PC-3 (cell line): ENCODE results near the gene DOCK10. TPM values are rescaled to one million over a fixed set of nuclear protein-coding genes. Genes with fewer than 3 reads are reported as not detected.

Experiments
- ATAC-seq: fragments of 200-7000 bp; cut with Tn5 transposase; 2 replicates; pipeline ENCODE4 v1.9.1; 2020; ENCODE audit warnings: mild to moderate bottlenecking, moderate library complexity
- BruUV-seq: library from RNA; stranded (reverse); fragments of 400-500 nt; replicated peaks from 2 replicates; lab custom pipeline; 2021; lab: Mats Ljungman, UMichigan
- CTCF ChIA-PET: fragments of 300-600 bp; sonication (Branson Sonifier 250); formaldehyde crosslinking; loops from one replicate; lab custom pipeline; 2022; ENCODE audit warnings: antibody characterized with exemption; lab: Charles Lee
- POLR2A ChIA-PET: fragments of 300-600 bp; sonication (Branson Sonifier 250); formaldehyde crosslinking; loops from one replicate; lab custom pipeline; 2022; ENCODE audit warnings: antibody characterized with exemption; ENCODE audit not compliant: unreplicated experiment; lab: Charles Lee
- DNase-seq: peaks from one replicate; pipeline ENCODE4 v3.0.0-alpha.2; 2015
- H2AFZ ChIP-seq: fragments of 300-600 bp; sonication (generic); 2 replicates; pipeline ENCODE4 v1.6.0; 2016; ENCODE audit warnings: antibody characterized with exemption, low read length
- H3F3A ChIP-seq: fragments of 300-600 bp; sonication (generic); one replicate; pipeline ENCODE4 v1.6.0; 2017; ENCODE audit warnings: antibody characterized with exemption, low read length, control low read depth, mild to moderate bottlenecking; ENCODE audit not compliant: unreplicated experiment
- H3K27ac ChIP-seq: fragments of 300-600 bp; sonication (generic); 2 replicates; pipeline ENCODE4 v1.5.1; 2016; ENCODE audit warnings: mild to moderate bottlenecking, low read length
- H3K27me3 ChIP-seq: fragments of 300-600 bp; sonication (generic); 2 replicates; pipeline ENCODE4 v1.6.1; 2016; ENCODE audit warnings: low read length, mixed read lengths
- H3K36me3 ChIP-seq: fragments of 300-600 bp; sonication (generic); 2 replicates; pipeline ENCODE4 v1.6.1; 2016; ENCODE audit warnings: low read depth, mixed run types, low read length, mixed read lengths
- H3K4me1 ChIP-seq: fragments of 300-600 bp; sonication (generic); 2 replicates; pipeline ENCODE4 v1.5.1; 2016; ENCODE audit warnings: low read length; ENCODE audit not compliant: insufficient read depth
- H3K4me2 ChIP-seq: fragments of 300-600 bp; sonication (generic); 2 replicates; pipeline ENCODE4 v1.6.0; 2016; ENCODE audit warnings: low read length
- H3K4me3 ChIP-seq: fragments of 300-600 bp; sonication (generic); 2 replicates; pipeline ENCODE4 v1.5.1; 2016; ENCODE audit warnings: mild to moderate bottlenecking, low read length, mixed read lengths
- H3K79me2 ChIP-seq: fragments of 300-600 bp; sonication (generic); 2 replicates; pipeline ENCODE4 v1.6.1; 2017; ENCODE audit warnings: low read length, mixed read lengths
- H3K9ac ChIP-seq: fragments of 300-600 bp; sonication (generic); 2 replicates; pipeline ENCODE4 v1.6.0; 2016; ENCODE audit warnings: mild to moderate bottlenecking, low read length
- H3K9me2 ChIP-seq: fragments of 300-600 bp; sonication (generic); replicated peaks from 2 replicates; pipeline ENCODE4 v1.6.1; 2016; ENCODE audit warnings: mixed run types, low read length, mixed read lengths
- H3K9me3 ChIP-seq: fragments of 300-600 bp; sonication (generic); 2 replicates; pipeline ENCODE4 v1.6.1; 2016; ENCODE audit warnings: low read length, mixed read lengths
- H4K20me1 ChIP-seq: fragments of 300-600 bp; sonication (generic); 2 replicates; pipeline ENCODE4 v1.6.1; 2016; ENCODE audit warnings: low read length, mixed read lengths
- EZH2 ChIP-seq: fragments of 300-600 bp; sonication (generic); IDR thresholded peaks from one replicate; pipeline ENCODE4 v1.6.1; 2017; ENCODE audit warnings: antibody characterized with exemption, mild to moderate bottlenecking, low read length; ENCODE audit not compliant: unreplicated experiment
- EZH2phosphoT487 ChIP-seq: fragments of 300-600 bp; sonication (generic); IDR thresholded peaks from 2 replicates; pipeline ENCODE4 v1.6.1; 2018; ENCODE audit warnings: mild to moderate bottlenecking, antibody characterized with exemption, low read length, borderline replicate concordance
- intact Hi-C: fragments of 100-400 bp; cut with micrococcal nuclease; formaldehyde crosslinking; loops from 2 replicates; pipeline ENCODE4 v1.9.0; 2023
- total RNA-seq: library from RNA; depleted of rRNA; stranded (reverse); fragments of >200 nt; gene quantifications from 2 replicates; pipeline ENCODE4 v1.2.3, GENCODE V29; 2014
- TF ChIP-seq, protein P1 (sequence below): fragments of 300-600 bp; sonication (generic); conservative IDR thresholded peaks from 2 replicates; pipeline ENCODE4 v1.5.1; 2017; ENCODE audit warnings: antibody characterized with exemption, low read depth, mild to moderate bottlenecking, low read length

The DOCK10 gene
- total RNA-seq, 1 experiment from 2014 or later, result 23.1 TPM

DNA sequence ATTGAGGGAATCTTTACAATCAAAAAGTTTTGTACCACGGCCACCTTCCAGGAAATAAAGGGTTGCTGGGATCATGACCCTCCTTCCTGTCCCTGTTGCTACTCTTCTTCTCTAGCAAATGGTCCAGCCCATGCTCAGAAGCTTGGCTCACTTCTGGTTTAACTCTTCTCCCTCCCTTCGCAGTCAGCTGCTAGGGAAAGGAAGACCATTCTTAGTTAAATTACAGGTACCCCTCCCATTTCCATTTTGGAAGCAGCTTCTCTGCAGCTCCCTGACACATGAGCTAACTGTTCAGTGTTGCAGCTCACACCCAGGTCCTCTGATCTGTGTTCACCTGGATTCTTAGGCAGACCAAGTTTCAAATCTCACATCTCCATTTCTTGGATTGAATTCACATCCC is 100.3 kb downstream of the DOCK10 start:
- POLR2A ChIA-PET, result no interaction called here
- Histone ChIP-seq H3K4me3 (no peak overlapping the region), H3K4me2 (no peak overlapping the region), H3K27me3 (no peaks in the 10 kb centered on the region), H4K20me1 (no peaks in the 10 kb centered on the region), H3K36me3 (no peaks in the 10 kb centered on the region), H3K27ac (no peak overlapping the region), H3F3A (no peaks in the 10 kb centered on the region), H3K79me2 (no peaks in the 10 kb centered on the region), H3K4me1 (peaks cover 4% of the 10 kb centered on the region), H3K9me3 (no peaks in the 10 kb centered on the region), H3K9me2 (no peaks in the 10 kb centered on the region), H3K9ac (no peak overlapping the region), H2AFZ (no peak overlapping the region)
- DNase-seq (no peak), ATAC-seq (no peak)
- BruUV-seq, result no TSS peak
- intact Hi-C loops, result no loop called here
- CTCF ChIA-PET, result no interaction called here
- TF ChIP-seq EZH2phosphoT487, result no peak
- TF ChIP-seq, protein P1, sequence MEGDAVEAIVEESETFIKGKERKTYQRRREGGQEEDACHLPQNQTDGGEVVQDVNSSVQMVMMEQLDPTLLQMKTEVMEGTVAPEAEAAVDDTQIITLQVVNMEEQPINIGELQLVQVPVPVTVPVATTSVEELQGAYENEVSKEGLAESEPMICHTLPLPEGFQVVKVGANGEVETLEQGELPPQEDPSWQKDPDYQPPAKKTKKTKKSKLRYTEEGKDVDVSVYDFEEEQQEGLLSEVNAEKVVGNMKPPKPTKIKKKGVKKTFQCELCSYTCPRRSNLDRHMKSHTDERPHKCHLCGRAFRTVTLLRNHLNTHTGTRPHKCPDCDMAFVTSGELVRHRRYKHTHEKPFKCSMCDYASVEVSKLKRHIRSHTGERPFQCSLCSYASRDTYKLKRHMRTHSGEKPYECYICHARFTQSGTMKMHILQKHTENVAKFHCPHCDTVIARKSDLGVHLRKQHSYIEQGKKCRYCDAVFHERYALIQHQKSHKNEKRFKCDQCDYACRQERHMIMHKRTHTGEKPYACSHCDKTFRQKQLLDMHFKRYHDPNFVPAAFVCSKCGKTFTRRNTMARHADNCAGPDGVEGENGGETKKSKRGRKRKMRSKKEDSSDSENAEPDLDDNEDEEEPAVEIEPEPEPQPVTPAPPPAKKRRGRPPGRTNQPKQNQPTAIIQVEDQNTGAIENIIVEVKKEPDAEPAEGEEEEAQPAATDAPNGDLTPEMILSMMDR, result no peak
- no peak for TF ChIP-seq EZH2

DNA sequence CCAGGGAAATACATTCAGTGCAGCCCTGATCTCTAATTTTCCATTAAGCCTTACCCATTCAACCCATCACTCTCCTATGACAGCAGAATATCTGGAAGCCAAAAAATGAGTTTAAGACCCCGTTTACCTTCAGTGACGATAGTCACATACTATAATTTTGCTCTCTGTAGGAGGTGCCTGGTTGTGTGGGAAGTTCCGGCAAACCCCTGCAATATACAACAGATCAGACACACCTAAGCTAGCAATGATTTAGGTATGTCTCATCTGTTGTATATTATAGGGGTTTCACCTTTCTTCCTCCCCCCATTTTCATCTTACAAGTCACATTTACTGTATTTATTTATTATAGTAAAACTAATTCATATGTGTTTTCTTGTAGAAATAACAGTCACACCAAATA is 101.7 kb downstream of the DOCK10 start:
- TF ChIP-seq EZH2phosphoT487, result no peak
- TF ChIP-seq, protein P1, result no peak
- no peak for TF ChIP-seq EZH2
- no TSS peak for BruUV-seq
- H3K4me3 ChIP-seq, result no peak overlapping the region
- H3K79me2 ChIP-seq, result no peaks in the 10 kb centered on the region
- H3F3A ChIP-seq, result no peaks in the 10 kb centered on the region
- no peaks in the 10 kb centered on the region for H3K36me3 ChIP-seq
- no peak for ATAC-seq
- no peak overlapping the region for H2AFZ ChIP-seq
- ChIA-PET CTCF (no interaction called here), POLR2A (no interaction called here)
- no peak overlapping the region for H3K9ac ChIP-seq
- no peak overlapping the region for H3K4me2 ChIP-seq
- DNase-seq, result no peak
- H3K9me2 ChIP-seq, result no peaks in the 10 kb centered on the region
- H3K9me3 ChIP-seq, result no peaks in the 10 kb centered on the region
- H3K27ac ChIP-seq, result no peak overlapping the region
- no peaks in the 10 kb centered on the region for H3K27me3 ChIP-seq
- no peaks in the 10 kb centered on the region for H4K20me1 ChIP-seq
- intact Hi-C loops, result no loop called here
- H3K4me1 ChIP-seq, result no peaks in the 10 kb centered on the region

DNA sequence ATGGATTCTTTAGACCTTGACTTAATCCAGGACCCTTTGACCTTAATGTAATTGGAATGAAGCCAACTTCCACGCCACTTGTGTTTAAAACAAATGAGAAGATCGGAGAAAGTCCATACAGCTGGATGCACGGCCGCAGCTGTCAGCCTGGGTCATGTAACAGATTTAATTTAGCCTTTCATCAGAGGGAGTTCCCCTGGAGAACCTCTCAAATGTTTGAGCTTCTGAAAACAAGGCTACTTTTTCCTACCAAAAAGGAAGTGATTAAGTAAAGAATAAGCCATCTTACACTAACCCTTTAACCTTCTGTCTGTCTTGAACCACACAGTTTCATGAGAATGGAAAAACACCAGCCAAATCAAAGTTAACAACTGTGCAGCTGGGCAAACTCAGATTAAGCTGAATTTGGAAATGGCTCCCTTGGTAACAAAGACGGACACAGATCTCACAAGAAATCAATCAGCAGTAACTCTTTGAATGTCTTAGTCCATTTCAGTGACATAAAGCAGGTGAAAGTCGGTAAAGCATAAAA is 103.6 kb downstream of the DOCK10 start:
- no peak overlapping the region for H3K9ac ChIP-seq
- CTCF ChIA-PET, result no interaction called here
- no peaks in the 10 kb centered on the region for H3K27me3 ChIP-seq
- no peaks in the 10 kb centered on the region for H3K36me3 ChIP-seq
- no TSS peak for BruUV-seq
- no peak for TF ChIP-seq EZH2phosphoT487
- TF ChIP-seq EZH2, result no peak
- TF ChIP-seq, protein P1, result no peak
- no peaks in the 10 kb centered on the region for H3K79me2 ChIP-seq
- H2AFZ ChIP-seq, result no peak overlapping the region
- no peaks in the 10 kb centered on the region for H3F3A ChIP-seq
- no peak for ATAC-seq
- no peak overlapping the region for H3K4me3 ChIP-seq
- no peaks in the 10 kb centered on the region for H3K9me2 ChIP-seq
- no peak for DNase-seq
- POLR2A ChIA-PET, result no interaction called here
- H3K27ac ChIP-seq, result no peak overlapping the region
- intact Hi-C loops, result loop anchor here (10.0 kb wide), 1 partner anchor 726 kb away; no protein-coding TSS in a partner anchor
- no peaks in the 10 kb centered on the region for H4K20me1 ChIP-seq
- H3K4me2 ChIP-seq, result no peak overlapping the region
- H3K9me3 ChIP-seq, result no peaks in the 10 kb centered on the region
- peaks cover 11% of the 10 kb centered on the region for H3K4me1 ChIP-seq
